SK-N-MC (cell line): Measurements from ENCODE around the gene SNRPA.

Experiments
- EZH2 ChIP-seq: fragments of 200-600 bp; sonication (generic); IDR thresholded peaks from one replicate; pipeline ENCODE4 v1.6.1; 2017; ENCODE audit warnings: antibody characterized with exemption
- POLR2AphosphoS5 ChIP-seq: IDR thresholded peaks from 2 replicates; pipeline ENCODE4 v1.6.1; 2012; ENCODE audit warnings: mild to moderate bottlenecking, low read depth, low read length, borderline replicate concordance

- no peak for TF ChIP-seq EZH2
- TF ChIP-seq POLR2AphosphoS5: no peak
Observed at GRCh38 chr19:40791349-40791748, 40.3 kb downstream of the SNRPA start.
